ENCODE results near the gene CLDN12. TPM values are rescaled to one million over a fixed set of nuclear protein-coding genes. Genes with fewer than 3 reads are reported as not detected.

CLDN12 gene
- total and polyA plus RNA-seq, 2 experiments from 2014 or later = 16.6 to 48.5 TPM

DNA sequence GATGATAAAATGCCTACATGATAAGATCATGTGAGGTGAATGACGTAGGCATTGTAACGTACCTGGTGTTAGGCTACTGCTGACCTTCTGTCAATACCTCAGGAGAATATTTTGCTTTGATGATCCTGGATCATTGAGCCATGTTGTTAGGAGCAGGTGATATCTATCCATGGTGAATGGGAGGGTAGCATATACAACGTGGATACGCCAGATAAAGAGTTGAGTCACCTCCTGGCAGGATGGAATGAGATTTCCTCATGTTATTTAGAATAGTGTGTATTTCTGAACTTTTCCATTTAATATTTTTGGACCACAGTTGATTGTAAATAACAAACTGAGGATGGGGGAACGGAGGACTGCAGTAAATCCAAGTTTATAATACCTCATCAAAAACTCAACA lies 11.8 kb upstream of the CLDN12 start (continued):
- TF ChIP-seq REST (IDR thresholded peaks at IDR 0.05; ENCODE audit: unreplicated experiment) (no peak), ZNF114 (CRISPR knock-in tag; IDR thresholded peaks at IDR 0.05) (no peak), ETS1 (IDR thresholded peaks at IDR 0.05) (no peak), CTCF (conservative IDR thresholded peaks at IDR 0.05; ENCODE audit: low read depth in 2 of 2) (no peak)

GRCh38 chr7:90396420-90396819 lies 6.8 kb upstream of the CLDN12 start:
- Histone ChIP-seq H3K4me1 (ENCODE audit: insufficient read depth) (no peaks in the 10 kb centered on the region), H4K20me1 (replicated peaks; ENCODE audit: insufficient read depth) (no peaks in the 10 kb centered on the region), H3K36me3 (ENCODE audit: insufficient read depth) (no peaks in the 10 kb centered on the region), H3K4me3 (no peak overlapping the region), H3F3A (replicated peaks; ENCODE audit: low read depth) (no peaks in the 10 kb centered on the region), H3K27ac (ENCODE audit: low read depth) (no peak overlapping the region), H3K4me2 (no peak overlapping the region), H3K27me3 (ENCODE audit: insufficient read depth) (peaks cover 3% of the 10 kb centered on the region; the same call in 1 of the 2 replicates), H3K9me2 (ENCODE audit: insufficient read depth) (0 out of 2 replicates have a peak, but pooled peaks cover 3% of the 10 kb centered on the region), H3K79me2 (replicated peaks; ENCODE audit: insufficient read depth) (no peaks in the 10 kb centered on the region), H2AFZ (no peak overlapping the region)
- Mint-ChIP-seq H3K27ac (no peak overlapping the region), H3K36me3 (ENCODE audit: low read depth) (peaks cover 5% of the 10 kb centered on the region; the same call in 2 of the 3 replicates), H3K9me3 (peaks cover 26% of the 10 kb centered on the region), H3K4me3 (no peak overlapping the region), H3K27me3 (ENCODE audit: insufficient read depth, low read depth, poor library complexity) (no peaks in the 10 kb centered on the region), H3K4me1 (no peaks in the 10 kb centered on the region)
- no peak for DNase-seq (ENCODE audit: low spot score)
- no peak for ATAC-seq
- no peak for TF ChIP-seq NANOG (IDR thresholded peaks at IDR 0.05; ENCODE audit: borderline replicate concordance)
- TF ChIP-seq CREB1 (CRISPR knock-in tag; IDR thresholded peaks at IDR 0.05; ENCODE audit: low read depth) = no peak
- TF ChIP-seq EZH2phosphoT487 (IDR thresholded peaks at IDR 0.05; ENCODE audit: unreplicated experiment) = no peak
- no peak for TF ChIP-seq POLR2AphosphoS5 (IDR thresholded peaks at IDR 0.05; ENCODE audit: low read depth)
- TF ChIP-seq CTCF (conservative IDR thresholded peaks at IDR 0.05; ENCODE audit: low read depth in 2 of 2) = no peak
- no peak for TF ChIP-seq STAT1 (IDR thresholded peaks at IDR 0.05; ENCODE audit: unreplicated experiment)
- no peak for TF ChIP-seq ZNF114 (CRISPR knock-in tag; IDR thresholded peaks at IDR 0.05)
- TF ChIP-seq EZH2 (IDR thresholded peaks at IDR 0.05; ENCODE audit: low read depth, unreplicated experiment) = no peak

Measured in GM23338 (cell line).